Measurements from ENCODE around the gene RIMBP2.

The RIMBP2 gene

GRCh38 chr12:130394906-130395305, 321.2 kb downstream of the RIMBP2 start:
- Histone ChIP-seq H3K27ac (ENCODE audit: low read depth, low read length, severe bottlenecking) (no peak overlapping the region), H3K4me3 (ENCODE audit: extremely low read depth, insufficient read depth, low read length, poor library complexity, severe bottlenecking) (no peak overlapping the region), H3K4me1 (ENCODE audit: control insufficient read depth, insufficient read depth, low read length, poor library complexity, severe bottlenecking) (no peaks in the 10 kb centered on the region), H3K36me3 (ENCODE audit: control insufficient read depth, insufficient read depth, low read length) (no peaks in the 10 kb centered on the region), H3K9me3 (ENCODE audit: control insufficient read depth, low read length) (no peaks in the 10 kb centered on the region)
- WGBS, 2 experiments (ENCODE audit: insufficient coverage in 2 of 2), result 84% methylated on average over 2 to 3 of the region's 4 CpGs

GRCh38 chr12:130391186-130391585, 324.9 kb downstream of the RIMBP2 start:
- H3K4me1 ChIP-seq (ENCODE audit: control insufficient read depth, insufficient read depth, low read length, poor library complexity, severe bottlenecking), result no peaks in the 10 kb centered on the region
- H3K4me3 ChIP-seq (ENCODE audit: extremely low read depth, insufficient read depth, low read length, poor library complexity, severe bottlenecking), result no peak overlapping the region
- no peaks in the 10 kb centered on the region for H3K9me3 ChIP-seq (ENCODE audit: control insufficient read depth, low read length)
- no peaks in the 10 kb centered on the region for H3K36me3 ChIP-seq (ENCODE audit: control insufficient read depth, insufficient read depth, low read length)
- no peak overlapping the region for H3K27ac ChIP-seq (ENCODE audit: low read depth, low read length, severe bottlenecking)
- 81% methylated on average over 9 of the region's 14 CpGs; no CpG with 5 or more reads in 1 of the 2 experiments for WGBS, 2 experiments (ENCODE audit: insufficient coverage in 2 of 2)

- 80 to 94% methylated on average over 3 of the region's 4 CpGs for WGBS, 2 experiments (ENCODE audit: insufficient coverage in 2 of 2)
- Histone ChIP-seq H3K36me3 (ENCODE audit: control insufficient read depth, insufficient read depth, low read length) (no peaks in the 10 kb centered on the region), H3K4me3 (ENCODE audit: extremely low read depth, insufficient read depth, low read length, poor library complexity, severe bottlenecking) (no peak overlapping the region), H3K9me3 (ENCODE audit: control insufficient read depth, low read length) (no peaks in the 10 kb centered on the region), H3K4me1 (ENCODE audit: control insufficient read depth, insufficient read depth, low read length, poor library complexity, severe bottlenecking) (no peaks in the 10 kb centered on the region), H3K27ac (ENCODE audit: low read depth, low read length, severe bottlenecking) (no peak overlapping the region)
Observed at GRCh38 chr12:130385193-130385592, 330.9 kb downstream of the RIMBP2 start.

GRCh38 chr12:130384234-130384633, 331.9 kb downstream of the RIMBP2 start:
- Histone ChIP-seq H3K9me3 (ENCODE audit: control insufficient read depth, low read length) (no peaks in the 10 kb centered on the region), H3K27ac (ENCODE audit: low read depth, low read length, severe bottlenecking) (no peak overlapping the region), H3K36me3 (ENCODE audit: control insufficient read depth, insufficient read depth, low read length) (no peaks in the 10 kb centered on the region), H3K4me3 (ENCODE audit: extremely low read depth, insufficient read depth, low read length, poor library complexity, severe bottlenecking) (no peak overlapping the region), H3K4me1 (ENCODE audit: control insufficient read depth, insufficient read depth, low read length, poor library complexity, severe bottlenecking) (no peaks in the 10 kb centered on the region)
- WGBS, 2 experiments (ENCODE audit: insufficient coverage in 2 of 2), result 55 to 69% methylated on average over 2 to 3 of the region's 3 CpGs

GRCh38 chr12:130382818-130383217, 333.3 kb downstream of the RIMBP2 start:
- H3K36me3 ChIP-seq (ENCODE audit: control insufficient read depth, insufficient read depth, low read length), result no peaks in the 10 kb centered on the region
- no peaks in the 10 kb centered on the region for H3K9me3 ChIP-seq (ENCODE audit: control insufficient read depth, low read length)
- no peak overlapping the region for H3K4me3 ChIP-seq (ENCODE audit: extremely low read depth, insufficient read depth, low read length, poor library complexity, severe bottlenecking)
- 88 to 100% methylated on average over 1 of the region's 2 CpGs for WGBS, 2 experiments (ENCODE audit: insufficient coverage in 2 of 2)
- no peaks in the 10 kb centered on the region for H3K4me1 ChIP-seq (ENCODE audit: control insufficient read depth, insufficient read depth, low read length, poor library complexity, severe bottlenecking)
- no peak overlapping the region for H3K27ac ChIP-seq (ENCODE audit: low read depth, low read length, severe bottlenecking)

- H3K4me1 ChIP-seq (ENCODE audit: control insufficient read depth, insufficient read depth, low read length, poor library complexity, severe bottlenecking), result peaks cover 5% of the 10 kb centered on the region
- H3K36me3 ChIP-seq (ENCODE audit: control insufficient read depth, insufficient read depth, low read length), result no peaks in the 10 kb centered on the region
- no peak overlapping the region for H3K27ac ChIP-seq (ENCODE audit: low read depth, low read length, severe bottlenecking)
- no peak overlapping the region for H3K4me3 ChIP-seq (ENCODE audit: extremely low read depth, insufficient read depth, low read length, poor library complexity, severe bottlenecking)
- no peaks in the 10 kb centered on the region for H3K9me3 ChIP-seq (ENCODE audit: control insufficient read depth, low read length)
- 88 to 96% methylated on average over 9 of the region's 13 CpGs for WGBS, 2 experiments (ENCODE audit: insufficient coverage in 2 of 2)
Observed at GRCh38 chr12:130375296-130376287, 340.5 kb downstream of the RIMBP2 start.

- H3K36me3 ChIP-seq (ENCODE audit: control insufficient read depth, insufficient read depth, low read length), result no peaks in the 10 kb centered on the region
- no peak overlapping the region for H3K4me3 ChIP-seq (ENCODE audit: extremely low read depth, insufficient read depth, low read length, poor library complexity, severe bottlenecking)
- WGBS, 2 experiments (ENCODE audit: insufficient coverage in 2 of 2), result 89 to 93% methylated on average over 1 to 2 of the region's 4 CpGs
- no peak overlapping the region for H3K27ac ChIP-seq (ENCODE audit: low read depth, low read length, severe bottlenecking)
- peaks cover 5% of the 10 kb centered on the region for H3K4me1 ChIP-seq (ENCODE audit: control insufficient read depth, insufficient read depth, low read length, poor library complexity, severe bottlenecking)
- H3K9me3 ChIP-seq (ENCODE audit: control insufficient read depth, low read length), result no peaks in the 10 kb centered on the region
Observed at GRCh38 chr12:130374083-130374482, 342.0 kb downstream of the RIMBP2 start.

- H3K9me3 ChIP-seq (ENCODE audit: control insufficient read depth, low read length), result no peaks in the 10 kb centered on the region
- peaks cover 5% of the 10 kb centered on the region for H3K4me1 ChIP-seq (ENCODE audit: control insufficient read depth, insufficient read depth, low read length, poor library complexity, severe bottlenecking)
- WGBS, 2 experiments (ENCODE audit: insufficient coverage in 2 of 2), result 74 to 100% methylated on average over 2 of the region's 4 CpGs
- no peak overlapping the region for H3K27ac ChIP-seq (ENCODE audit: low read depth, low read length, severe bottlenecking)
- no peak overlapping the region for H3K4me3 ChIP-seq (ENCODE audit: extremely low read depth, insufficient read depth, low read length, poor library complexity, severe bottlenecking)
- H3K36me3 ChIP-seq (ENCODE audit: control insufficient read depth, insufficient read depth, low read length), result no peaks in the 10 kb centered on the region
Observed at GRCh38 chr12:130372936-130373335, 343.2 kb downstream of the RIMBP2 start.

GRCh38 chr12:130371296-130371695, 344.8 kb downstream of the RIMBP2 start:
- no peaks in the 10 kb centered on the region for H3K36me3 ChIP-seq (ENCODE audit: control insufficient read depth, insufficient read depth, low read length)
- H3K9me3 ChIP-seq (ENCODE audit: control insufficient read depth, low read length), result no peaks in the 10 kb centered on the region
- H3K4me3 ChIP-seq (ENCODE audit: extremely low read depth, insufficient read depth, low read length, poor library complexity, severe bottlenecking), result no peak overlapping the region
- H3K27ac ChIP-seq (ENCODE audit: low read depth, low read length, severe bottlenecking), result no peak overlapping the region
- peaks cover 3% of the 10 kb centered on the region for H3K4me1 ChIP-seq (ENCODE audit: control insufficient read depth, insufficient read depth, low read length, poor library complexity, severe bottlenecking)
- WGBS, 2 experiments (ENCODE audit: insufficient coverage in 2 of 2), result 59 to 60% methylated on average over 2 of the region's 5 CpGs

- Histone ChIP-seq H3K4me1 (ENCODE audit: control insufficient read depth, insufficient read depth, low read length, poor library complexity, severe bottlenecking) (no peaks in the 10 kb centered on the region), H3K36me3 (ENCODE audit: control insufficient read depth, insufficient read depth, low read length) (no peaks in the 10 kb centered on the region), H3K4me3 (ENCODE audit: extremely low read depth, insufficient read depth, low read length, poor library complexity, severe bottlenecking) (no peak overlapping the region), H3K27ac (ENCODE audit: low read depth, low read length, severe bottlenecking) (no peak overlapping the region), H3K9me3 (ENCODE audit: control insufficient read depth, low read length) (no peaks in the 10 kb centered on the region)
- 83 to 87% methylated on average over 1 to 3 of the region's 4 CpGs for WGBS, 2 experiments (ENCODE audit: insufficient coverage in 2 of 2)
Observed at GRCh38 chr12:130369816-130370215, 346.3 kb downstream of the RIMBP2 start.

GRCh38 chr12:130367523-130367922, 348.6 kb downstream of the RIMBP2 start:
- 80 to 88% methylated on average over 5 to 12 of the region's 13 CpGs for WGBS, 2 experiments (ENCODE audit: insufficient coverage in 2 of 2)
- Histone ChIP-seq H3K27ac (ENCODE audit: low read depth, low read length, severe bottlenecking) (no peak overlapping the region), H3K4me3 (ENCODE audit: extremely low read depth, insufficient read depth, low read length, poor library complexity, severe bottlenecking) (no peak overlapping the region), H3K9me3 (ENCODE audit: control insufficient read depth, low read length) (no peaks in the 10 kb centered on the region), H3K4me1 (ENCODE audit: control insufficient read depth, insufficient read depth, low read length, poor library complexity, severe bottlenecking) (no peaks in the 10 kb centered on the region), H3K36me3 (ENCODE audit: control insufficient read depth, insufficient read depth, low read length) (no peaks in the 10 kb centered on the region)
